H9 (cell line): ENCODE measurements around the gene NDUFA5. TPM values are rescaled to one million over a fixed set of nuclear protein-coding genes. Genes with fewer than 3 reads are reported as not detected.

ENCODE experiments used
- DNase-seq: peaks from one replicate; pipeline ENCODE4 v3.0.0-alpha.2; 2017
- H2AFZ ChIP-seq: one replicate; pipeline ENCODE4 v1.6.1; 2013; ENCODE audit warnings: mild to moderate bottlenecking, low read length, control low read depth, moderate library complexity
- H2AK5ac ChIP-seq: 2 replicates; pipeline ENCODE4 v1.6.1; 2013; ENCODE audit warnings: low read length, control low read depth, mixed read lengths; ENCODE audit not compliant: insufficient read length
- H2BK120ac ChIP-seq: one replicate; pipeline ENCODE4 v1.6.1; 2013; ENCODE audit warnings: low read depth, mild to moderate bottlenecking, low read length, control low read depth, inconsistent platforms; ENCODE audit not compliant: poor library complexity, severe bottlenecking
- H2BK12ac ChIP-seq: 2 replicates; pipeline ENCODE4 v1.6.1; 2013; ENCODE audit warnings: low read length, control low read depth, mixed read lengths, low read depth; ENCODE audit not compliant: insufficient read length
- H2BK15ac ChIP-seq: 2 replicates; pipeline ENCODE4 v1.6.1; 2013; ENCODE audit warnings: low read depth, low read length, control low read depth
- H2BK20ac ChIP-seq: one replicate; pipeline ENCODE4 v1.6.1; 2013; ENCODE audit warnings: low read depth, mild to moderate bottlenecking, low read length, control low read depth, inconsistent platforms; ENCODE audit not compliant: poor library complexity, severe bottlenecking
- H2BK5ac ChIP-seq: 2 replicates; pipeline ENCODE4 v1.6.1; 2013; ENCODE audit warnings: low read length, control low read depth, mixed read lengths; ENCODE audit not compliant: insufficient read length
- H3K14ac ChIP-seq: 2 replicates; pipeline ENCODE4 v1.6.1; 2013; ENCODE audit warnings: low read length, control low read depth; ENCODE audit not compliant: insufficient read depth
- H3K18ac ChIP-seq: 2 replicates; pipeline ENCODE4 v1.6.1; 2013; ENCODE audit warnings: low read depth, mild to moderate bottlenecking, mixed read lengths, low read length, control low read depth; ENCODE audit not compliant: insufficient read length
- H3K23ac ChIP-seq: 2 replicates; pipeline ENCODE4 v1.6.1; 2013; ENCODE audit warnings: low read length, control low read depth, mixed read lengths, low read depth; ENCODE audit not compliant: insufficient read length
- H3K23me2 ChIP-seq: 2 replicates; pipeline ENCODE4 v1.6.1; 2013; ENCODE audit warnings: low read depth, mild to moderate bottlenecking, mixed read lengths, low read length, control low read depth; ENCODE audit not compliant: insufficient read length, poor library complexity, severe bottlenecking
- H3K27ac ChIP-seq: 2 replicates; pipeline ENCODE4 v1.5.1; 2013; ENCODE audit warnings: low read length, control low read depth, mixed read lengths, low read depth; ENCODE audit not compliant: insufficient read length
- H3K27me3 ChIP-seq: 2 replicates; pipeline ENCODE4 v1.6.1; 2013; ENCODE audit warnings: low read length, control low read depth, inconsistent platforms; ENCODE audit not compliant: insufficient read depth
- H3K4ac ChIP-seq: 2 replicates; pipeline ENCODE4 v1.6.1; 2013; ENCODE audit warnings: low read depth, mild to moderate bottlenecking, control low read depth, inconsistent platforms, low read length, moderate library complexity
- H3K4me1 ChIP-seq: 2 replicates; pipeline ENCODE4 v1.6.1; 2013; ENCODE audit warnings: low read length, control low read depth, inconsistent platforms; ENCODE audit not compliant: insufficient read depth
- H3K4me2 ChIP-seq: 2 replicates; pipeline ENCODE4 v1.6.1; 2013; ENCODE audit warnings: low read length, control low read depth, mixed read lengths; ENCODE audit not compliant: insufficient read length, insufficient read depth
- H3K56ac ChIP-seq: 2 replicates; pipeline ENCODE4 v1.6.1; 2013; ENCODE audit warnings: low read depth, mild to moderate bottlenecking, mixed read lengths, low read length, control low read depth; ENCODE audit not compliant: insufficient read length
- H3K79me1 ChIP-seq: 2 replicates; pipeline ENCODE4 v1.6.1; 2013; ENCODE audit warnings: low read depth, mild to moderate bottlenecking, moderate library complexity, low read length, control low read depth, inconsistent platforms; ENCODE audit not compliant: insufficient read depth, poor library complexity, severe bottlenecking
- H3K79me2 ChIP-seq: 2 replicates; pipeline ENCODE4 v1.6.1; 2013; ENCODE audit warnings: low read length, control low read depth, inconsistent platforms; ENCODE audit not compliant: insufficient read depth
- H3K9ac ChIP-seq: 2 replicates; pipeline ENCODE4 v1.6.1; 2013; ENCODE audit warnings: low read length, control low read depth, mixed read lengths; ENCODE audit not compliant: insufficient read length; ENCODE audit errors: extremely low read depth
- H3K9me3 ChIP-seq: one replicate; pipeline ENCODE4 v1.6.1; 2013; ENCODE audit warnings: low read depth, low read length, inconsistent platforms; ENCODE audit not compliant: control insufficient read depth
- H3T11ph ChIP-seq: one replicate; pipeline ENCODE4 v1.6.1; 2013; ENCODE audit warnings: mild to moderate bottlenecking, low read length, control low read depth, inconsistent platforms
- H4K20me1 ChIP-seq: one replicate; pipeline ENCODE4 v1.6.1; 2013; ENCODE audit not compliant: control insufficient read depth, insufficient read length, insufficient read depth
- H4K5ac ChIP-seq: 2 replicates; pipeline ENCODE4 v1.6.1; 2013; ENCODE audit warnings: low read depth, mild to moderate bottlenecking, mixed read lengths, low read length, control low read depth; ENCODE audit not compliant: insufficient read length
- H4K8ac ChIP-seq: replicated peaks from 2 replicates; pipeline ENCODE4 v1.6.1; 2013; ENCODE audit warnings: low read length, control low read depth, mixed read lengths, low read depth; ENCODE audit not compliant: insufficient read length
- H4K91ac ChIP-seq: 2 replicates; pipeline ENCODE4 v1.6.1; 2013; ENCODE audit warnings: low read depth, mild to moderate bottlenecking, moderate library complexity, mixed read lengths, low read length, control low read depth; ENCODE audit not compliant: insufficient read length
- H3K27ac Mint-ChIP-seq, 3 experiments: 2 replicates in 2 of 3; 3 replicates in 1 of 3; pipeline ENCODE4 v1.8.0; 2020 to 2021; ENCODE audit warnings: mixed read lengths in 3 of 3, mild to moderate bottlenecking in 1 of 3, moderate library complexity in 1 of 3
- H3K27me3 Mint-ChIP-seq: 2 replicates; pipeline ENCODE4 v1.8.0; 2021; ENCODE audit warnings: low read depth, mild to moderate bottlenecking, moderate library complexity, mixed read lengths
- H3K36me3 Mint-ChIP-seq, 3 experiments: 2 replicates in 2 of 3; 3 replicates in 1 of 3; pipeline ENCODE4 v1.8.0; 2020 to 2021; ENCODE audit warnings: low read depth in 3 of 3, mixed read lengths in 3 of 3; ENCODE audit not compliant: insufficient read depth in 1 of 3
- H3K4me1 Mint-ChIP-seq, 2 experiments: 2 replicates each; pipeline ENCODE4 v1.8.0; 2020; ENCODE audit warnings: mixed read lengths in 2 of 2
- H3K4me3 Mint-ChIP-seq, 2 experiments: 2 replicates in 1 of 2; 3 replicates in 1 of 2; pipeline ENCODE4 v1.8.0; 2020 to 2021; ENCODE audit warnings: mild to moderate bottlenecking in 2 of 2, mixed read lengths in 2 of 2, moderate library complexity in 1 of 2
- H3K9me3 Mint-ChIP-seq, 2 experiments: 2 replicates in 1 of 2; 3 replicates in 1 of 2; pipeline ENCODE4 v1.8.0; 2020; ENCODE audit warnings: mild to moderate bottlenecking in 2 of 2, mixed read lengths in 2 of 2, moderate library complexity in 1 of 2
- CTCF ChIP-seq: fragments of 200-600 bp; sonication (generic); conservative IDR thresholded peaks from 3 replicates; pipeline ENCODE4 v1.8.0; 2021; ENCODE audit warnings: antibody characterized with exemption, mild to moderate bottlenecking
- WGBS: extraction: QIAGEN DNeasy Blood & Tissue Kit; methylation state at CpG from one replicate; pipeline ENCODE4 v1.1.7; 2013; ENCODE audit warnings: missing lambda C conversion rate, low lambda C conversion rate, mixed read lengths; ENCODE audit not compliant: insufficient read length; ENCODE audit errors: extremely low coverage; 5-methylcytosine and 5-hydroxymethylcytosine counted together
- total RNA-seq: library from RNA; stranded (reverse); gene quantifications from 2 replicates; pipeline ENCODE4 v1.2.1, GENCODE V29; 2021

The NDUFA5 gene
- total RNA-seq, 1 experiment from 2014 or later, result 76.5 TPM

DNA sequence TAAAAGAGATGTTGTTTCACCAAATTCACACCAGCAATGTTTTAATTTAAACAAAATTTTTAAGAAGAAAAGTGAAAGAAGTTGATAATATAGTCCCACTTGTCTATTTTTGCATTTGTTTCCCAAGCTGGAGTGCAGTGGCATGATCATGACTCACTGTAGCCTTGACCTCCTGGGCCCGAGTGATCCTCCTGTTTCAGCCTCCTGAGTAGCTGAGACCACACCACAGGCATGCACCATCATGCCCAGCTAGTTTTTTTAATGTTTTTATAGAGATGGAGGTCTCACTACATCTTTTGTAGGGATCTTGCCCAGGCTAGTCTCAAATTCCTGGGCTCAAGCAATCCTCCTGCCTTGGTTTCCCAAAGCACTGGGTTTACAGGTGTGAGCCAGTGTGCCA lies 14.1 kb upstream of the NDUFA5 start:
- Histone ChIP-seq H4K5ac (no peak overlapping the region), H3K18ac (no peak overlapping the region), H2AK5ac (no peak overlapping the region), H3K4ac (no peak overlapping the region), H3K79me1 (no peaks in the 10 kb centered on the region), H2BK20ac (no peak overlapping the region), H3K23me2 (no peaks in the 10 kb centered on the region), H3K79me2 (no peaks in the 10 kb centered on the region), H3K14ac (no peak overlapping the region), H3K56ac (no peak overlapping the region), H3K9me3 (no peaks in the 10 kb centered on the region), H2BK15ac (no peak overlapping the region), H4K91ac (no peak overlapping the region), H3K27ac (no peak overlapping the region), H3K4me2 (no peak overlapping the region), H4K8ac (no peak overlapping the region), H3K23ac (no peak overlapping the region), H3K4me1 (no peaks in the 10 kb centered on the region; the same call in 1 of the 2 replicates), H3K9ac (no peak overlapping the region), H4K20me1 (no peaks in the 10 kb centered on the region), H2AFZ (no peak overlapping the region), H2BK12ac (no peak overlapping the region), H3K27me3 (no peaks in the 10 kb centered on the region), H3T11ph (no peak overlapping the region), H2BK120ac (no peak overlapping the region), H2BK5ac (no peak overlapping the region)
- Mint-ChIP-seq H3K4me1 (peaks cover 25% of the 10 kb centered on the region in 2 experiments), H3K27ac (no peak overlapping the region), H3K4me3 (no peak overlapping the region), H3K36me3 (no peaks in the 10 kb centered on the region; a peak in 1 of 7 replicates), H3K27me3 (no peaks in the 10 kb centered on the region), H3K9me3 (no peaks in the 10 kb centered on the region)
- DNase-seq, result no peak
- WGBS, result no CpG with 5 or more reads among the region's 1 CpG
- TF ChIP-seq CTCF, result no peak
